NCI-H2107 treated with DMSO at 0.1 percent for 48 hours (cell line): Measurements from ENCODE around the gene SIGLEC8.
"Not testable (repeated sequence)": the region's sequence is repeated elsewhere in the genome, so short reads cannot be mapped to it uniquely, and the experiment has no call there.

Experiments used
- DNase-seq: peaks from one replicate; lab custom pipeline; 2025; ENCODE audit not compliant: unreplicated experiment; lab: John Stamatoyannopoulos, UW

The SIGLEC8 gene

DNA sequence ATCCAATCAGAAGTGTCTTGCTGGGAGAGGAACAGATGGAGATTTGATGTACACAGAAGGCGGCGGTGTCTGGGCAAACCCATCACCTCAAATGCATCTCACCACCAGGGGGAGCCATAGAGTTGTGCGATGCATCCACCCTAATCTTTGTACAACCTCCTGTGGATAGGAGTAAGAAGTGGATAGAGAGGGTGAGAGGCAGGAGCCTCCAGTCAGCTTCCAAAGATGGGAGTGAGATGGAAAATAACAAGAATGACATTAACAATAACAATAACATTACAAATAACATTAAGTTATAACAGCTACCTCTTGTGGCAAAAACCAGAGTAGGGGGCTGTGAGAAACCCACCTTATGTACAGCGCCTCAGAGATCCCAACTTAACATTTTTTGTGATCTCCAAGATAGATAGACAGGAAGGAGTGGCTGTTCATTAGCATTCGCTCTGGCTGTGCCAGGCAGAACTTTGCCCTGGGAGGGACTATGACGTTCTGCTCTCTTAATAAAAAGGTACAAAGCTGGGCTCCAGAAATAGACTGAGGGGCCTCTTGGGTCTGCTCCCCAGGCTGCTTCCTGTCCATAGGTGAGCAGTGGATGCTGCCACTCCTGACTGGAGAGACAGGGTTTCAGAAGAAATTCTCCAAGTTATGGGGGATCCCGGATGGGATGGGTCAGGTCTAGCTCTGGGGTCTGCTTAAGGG is 14.9 kb upstream of the SIGLEC8 start:
- no peak for DNase-seq

DNA sequence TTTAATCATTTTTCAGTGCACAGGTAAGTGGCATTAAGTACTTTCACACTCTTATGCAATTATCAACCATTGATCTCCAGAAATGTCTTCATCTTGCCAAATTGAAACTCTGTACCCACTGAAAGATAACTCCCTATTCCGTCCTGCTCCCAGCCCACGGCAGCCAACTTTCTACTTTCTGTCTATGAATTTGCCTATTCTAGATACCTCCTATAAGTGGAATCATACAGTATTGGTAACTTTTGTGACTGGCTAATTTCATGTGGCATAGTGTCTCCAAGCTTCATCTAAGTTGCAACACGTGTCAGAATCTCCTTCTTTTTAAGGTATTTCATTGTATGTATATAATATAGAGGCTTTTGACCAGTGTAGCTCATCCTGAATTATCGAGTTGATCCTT is 14.4 kb upstream of the SIGLEC8 start:
- no peak for DNase-seq

DNA sequence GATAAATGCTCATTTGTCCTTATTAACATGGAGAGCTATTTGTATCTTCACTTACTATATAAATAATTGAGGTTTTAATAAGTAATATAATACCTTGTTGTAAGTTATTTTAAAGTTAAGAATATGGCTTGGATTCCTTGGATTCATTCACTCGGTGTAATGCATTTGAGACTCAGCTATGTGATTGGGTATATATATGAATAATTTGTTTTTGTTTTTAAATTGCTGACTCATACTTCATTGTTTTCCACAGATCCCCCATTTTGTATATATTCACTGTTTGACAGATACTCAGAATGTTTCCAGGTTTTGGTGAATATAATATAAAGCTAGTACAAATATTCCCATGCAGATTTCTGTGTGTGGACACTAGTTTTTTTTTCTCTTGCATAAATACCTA is 13.3 kb upstream of the SIGLEC8 start:
- DNase-seq: no peak

DNA sequence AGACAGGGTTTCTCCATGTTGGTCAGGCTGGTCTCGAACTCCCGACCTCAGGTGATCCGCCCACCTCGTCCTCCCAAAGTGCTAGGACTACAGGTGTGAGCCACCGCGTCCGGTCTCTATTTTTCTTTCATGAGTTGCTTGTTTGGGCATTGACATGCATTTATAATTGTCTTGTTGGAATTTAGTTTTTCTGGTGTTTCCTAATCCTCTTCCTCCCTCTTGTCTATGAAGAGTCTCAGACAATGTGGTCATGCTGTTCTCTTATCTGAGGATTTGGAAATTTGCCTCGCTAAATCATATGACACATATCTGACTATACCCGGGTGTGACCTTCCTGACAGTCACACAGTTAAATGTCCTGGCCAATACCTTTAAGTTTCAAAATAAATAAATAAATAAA is 12.7 kb upstream of the SIGLEC8 start:
- no peak for DNase-seq

DNA sequence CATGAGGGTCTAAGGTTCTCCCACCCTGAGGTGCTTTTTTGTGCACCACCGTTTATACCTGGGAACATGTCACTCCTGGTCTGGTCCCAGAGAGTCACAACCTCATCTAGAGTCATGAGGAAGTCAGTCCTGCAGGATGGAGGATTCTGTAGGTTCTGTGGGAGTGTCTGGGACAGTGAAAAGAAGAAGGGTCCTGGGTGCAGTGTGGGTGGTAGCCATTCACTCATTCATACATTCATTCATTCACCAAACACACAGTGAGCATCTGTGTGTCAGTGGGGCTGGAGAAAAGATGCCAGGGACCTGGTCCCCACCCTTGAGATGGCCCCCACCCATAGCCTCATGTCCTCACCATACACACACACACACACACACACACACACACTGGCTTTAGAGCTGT is 11.4 kb upstream of the SIGLEC8 start:
- DNase-seq: no peak

DNA sequence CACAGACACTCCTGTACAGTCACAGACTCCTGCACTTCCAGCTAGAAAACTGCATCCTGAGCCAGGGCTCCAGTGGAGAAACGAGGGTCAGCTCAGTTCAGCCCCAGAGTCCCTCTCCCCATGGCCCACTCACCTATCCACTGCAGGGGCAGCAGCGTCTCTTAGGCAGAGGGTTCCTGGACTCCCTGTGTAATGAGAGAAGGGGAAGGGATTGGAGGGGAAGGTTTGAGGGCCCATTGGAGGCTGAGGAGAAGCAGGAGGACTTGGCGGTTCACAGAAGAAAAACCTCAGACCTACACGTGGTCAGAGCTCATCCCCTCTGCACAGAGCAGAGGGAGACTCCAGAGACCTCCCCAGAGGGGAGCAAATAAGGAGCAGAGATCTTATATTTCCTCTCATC is 10.9 kb upstream of the SIGLEC8 start:
- no peak for DNase-seq

DNA sequence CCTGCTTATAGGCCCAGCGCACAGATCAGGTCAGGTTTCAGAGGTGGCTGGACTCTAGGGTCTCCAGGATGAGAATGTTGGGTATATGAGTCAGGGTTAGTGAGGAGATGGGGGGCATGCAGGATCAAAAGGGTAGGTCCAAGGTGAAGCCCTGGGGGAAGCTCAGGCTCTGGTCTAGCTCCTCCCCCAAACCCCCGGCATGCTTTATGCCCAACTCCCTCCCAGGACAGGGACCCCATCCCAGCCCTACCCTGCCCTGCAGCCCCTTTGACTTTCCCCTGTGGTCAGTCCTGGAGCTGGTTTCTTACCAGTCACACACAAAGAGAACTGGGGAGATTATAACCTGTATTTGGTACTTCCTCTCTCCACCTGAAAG is 10.3 kb upstream of the SIGLEC8 start:
- DNase-seq: no peak

DNA sequence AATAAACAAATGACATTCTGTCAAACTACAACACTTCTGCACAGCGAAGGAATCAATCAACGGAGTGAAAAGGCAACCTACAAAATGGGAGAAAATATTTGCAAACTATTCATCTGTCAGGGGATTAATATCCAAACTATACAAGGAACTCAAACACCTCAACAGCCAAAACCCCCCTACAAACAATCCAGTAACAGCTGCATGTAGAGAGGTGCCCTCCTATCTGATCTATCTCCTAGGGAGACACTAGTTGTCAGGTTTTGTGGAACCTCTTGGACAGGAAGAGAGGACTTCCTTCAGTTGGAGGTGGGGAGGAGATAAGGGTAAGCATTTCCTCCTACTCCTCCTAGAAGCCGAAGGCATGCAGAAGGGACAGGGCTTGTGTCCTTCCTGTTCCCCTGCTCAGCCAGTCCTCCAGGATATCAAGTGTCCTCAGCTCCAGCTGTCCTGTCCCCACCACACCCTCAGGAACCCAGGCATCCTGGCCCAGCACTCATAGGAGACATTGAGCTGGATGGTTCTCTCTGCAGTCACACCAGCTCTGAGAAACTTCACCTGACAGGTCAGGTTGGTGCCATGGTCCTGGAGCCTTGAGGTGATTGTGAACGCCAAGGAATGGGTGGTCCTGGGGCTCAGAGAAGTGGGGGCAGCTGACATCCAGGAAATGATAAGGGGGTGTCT is 9.8 kb upstream of the SIGLEC8 start:
- no peak for DNase-seq

DNA sequence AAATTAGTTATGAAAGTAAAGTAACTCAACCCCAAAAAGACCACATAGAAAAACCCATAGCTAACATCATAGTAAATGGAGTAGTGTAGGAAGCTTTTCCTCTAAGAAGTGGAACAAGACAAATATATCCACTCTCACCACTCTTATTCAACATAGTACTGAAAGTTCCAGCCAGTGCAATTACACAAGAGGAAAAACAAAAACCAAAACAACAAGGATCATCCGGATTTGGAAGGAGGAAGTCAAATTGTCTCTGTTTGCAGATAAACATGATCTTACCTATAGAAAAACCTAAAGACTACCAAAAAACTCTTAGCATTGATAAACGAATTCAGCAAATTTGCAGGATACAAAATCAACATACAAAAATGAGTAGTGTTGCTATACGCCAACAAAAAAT is 8.5 kb upstream of the SIGLEC8 start:
- DNase-seq: no peak

DNA sequence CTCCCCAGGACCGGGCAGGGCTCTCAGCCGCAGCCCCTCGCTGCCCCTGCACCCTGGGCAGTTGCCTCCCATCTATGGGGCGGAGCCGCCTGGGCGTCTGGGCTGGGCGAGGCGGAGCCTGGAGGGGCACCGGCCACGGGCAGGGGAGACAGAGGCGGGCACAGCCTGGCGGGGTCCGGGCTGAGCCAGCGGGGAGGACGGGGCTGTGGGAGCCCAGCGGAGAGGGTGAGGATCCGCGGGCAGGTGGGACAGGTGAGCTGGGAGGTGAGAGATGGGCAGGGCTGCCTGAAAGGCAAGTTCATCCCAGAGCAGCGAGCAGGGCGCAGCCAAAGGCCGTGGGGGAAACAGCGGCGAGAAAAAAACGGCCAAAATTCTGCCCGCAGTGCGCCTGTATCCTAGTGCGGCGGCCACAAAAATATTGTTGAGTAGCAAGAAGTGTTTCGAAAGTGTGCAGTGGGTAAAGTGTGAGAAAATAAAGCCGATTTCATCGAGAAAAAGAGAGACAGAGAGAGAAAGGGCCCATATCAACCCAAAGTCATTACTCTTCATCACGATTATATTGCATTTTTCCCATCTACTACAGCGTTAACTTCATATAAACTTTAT is 5.8 kb upstream of the SIGLEC8 start:
- DNase-seq: not testable (repeated sequence)

DNA sequence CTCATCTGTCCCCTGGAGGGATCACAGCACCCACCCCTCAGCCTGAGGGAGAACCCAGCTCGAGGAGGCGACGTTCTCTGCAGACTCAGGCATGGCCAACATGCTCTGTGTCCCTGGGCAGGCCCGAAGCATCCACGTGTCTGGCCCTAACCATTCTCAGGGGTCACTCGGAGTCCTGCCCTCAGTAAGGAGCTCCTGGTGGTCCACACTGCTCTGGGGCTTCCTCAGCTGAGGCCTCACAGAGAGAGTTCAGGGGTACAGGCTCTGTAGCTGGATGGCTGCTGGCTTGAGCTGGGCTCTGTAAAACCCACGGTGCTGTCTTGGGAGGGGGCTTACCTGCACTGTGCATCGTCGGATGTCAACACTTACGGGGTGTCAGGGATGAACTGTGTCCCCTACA is 4.4 kb upstream of the SIGLEC8 start:
- DNase-seq: no peak

DNA sequence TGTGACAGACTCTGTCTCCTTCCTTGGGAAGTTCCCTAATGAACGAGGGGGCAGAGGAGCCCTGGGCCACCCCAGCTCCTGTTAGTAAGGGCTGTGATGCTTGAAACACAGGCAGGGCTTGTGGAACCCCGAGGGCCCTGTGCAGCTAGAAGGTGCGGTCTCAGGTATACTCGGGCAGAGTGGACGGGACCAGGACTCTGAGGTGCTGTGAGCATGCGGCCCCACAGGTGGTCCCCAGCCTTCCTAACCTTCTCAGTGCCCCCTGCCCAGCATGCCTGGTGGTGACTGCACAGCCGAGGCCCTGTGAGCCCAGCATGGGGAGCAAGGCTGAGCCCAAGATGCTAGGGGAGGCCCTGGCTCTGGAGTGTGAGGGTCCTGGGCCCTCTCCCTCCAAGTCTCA is 4.0 kb upstream of the SIGLEC8 start:
- no peak for DNase-seq

DNA sequence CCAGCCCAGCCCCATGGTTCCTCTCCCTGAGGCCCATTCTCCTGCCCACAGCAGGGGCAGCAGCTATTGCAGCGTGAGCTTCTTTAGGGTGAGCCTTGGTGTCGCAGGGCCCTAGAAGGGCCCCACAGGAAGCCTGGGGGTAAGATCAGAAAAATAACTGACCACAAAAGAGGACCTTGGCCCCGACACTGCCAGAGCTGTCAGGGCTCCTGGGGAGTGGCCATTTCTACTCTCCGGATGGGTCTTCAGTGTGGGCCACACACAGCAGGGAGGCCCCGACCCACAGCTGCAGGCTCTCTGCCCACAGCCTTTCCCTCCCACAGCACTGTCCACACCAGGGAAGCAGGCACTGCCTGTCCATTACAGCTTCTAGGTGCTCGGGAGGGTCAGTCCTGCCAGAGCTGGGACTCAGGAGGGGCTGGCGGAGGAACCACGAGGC is 3.5 kb upstream of the SIGLEC8 start:
- DNase-seq: no peak

DNA sequence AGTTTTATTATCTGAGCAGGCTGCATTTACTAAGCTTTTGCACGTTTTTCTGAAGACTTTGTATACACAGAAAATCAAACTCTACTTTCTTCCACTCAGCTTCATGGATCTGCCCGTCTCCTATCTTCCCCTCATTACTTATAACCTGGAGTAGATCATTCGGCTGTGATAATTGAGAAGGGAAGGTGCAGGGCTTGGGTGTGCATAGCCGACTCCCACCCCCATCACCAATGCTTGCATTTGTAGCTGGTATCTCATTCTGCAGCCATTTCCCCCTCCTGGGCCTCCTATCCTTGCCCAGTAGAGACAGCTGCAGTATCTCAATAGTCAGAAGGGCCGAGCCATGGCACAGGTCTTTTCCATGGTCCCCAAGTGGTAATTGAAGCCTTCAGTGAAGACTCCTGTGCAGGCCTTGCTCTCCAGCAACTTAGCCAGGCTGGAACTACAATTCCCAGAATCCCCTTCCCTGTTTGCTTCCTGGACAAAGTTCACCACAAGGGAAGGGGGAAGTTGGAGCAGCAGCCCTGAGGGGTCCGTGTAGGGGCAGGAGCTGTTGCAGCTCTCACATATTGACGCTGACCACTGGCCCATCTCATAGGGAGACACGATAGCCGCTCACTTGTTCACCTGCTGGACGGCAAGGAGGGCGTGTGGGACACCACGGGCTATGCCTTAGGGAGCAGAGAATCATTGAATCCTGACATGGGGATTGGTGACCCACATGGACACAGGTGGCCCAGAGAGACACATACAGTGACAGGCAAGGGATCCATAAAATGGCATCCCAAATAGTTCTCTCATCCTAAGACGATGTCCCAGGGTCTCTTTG is 2.1 kb upstream of the SIGLEC8 start:
- no peak for DNase-seq

DNA sequence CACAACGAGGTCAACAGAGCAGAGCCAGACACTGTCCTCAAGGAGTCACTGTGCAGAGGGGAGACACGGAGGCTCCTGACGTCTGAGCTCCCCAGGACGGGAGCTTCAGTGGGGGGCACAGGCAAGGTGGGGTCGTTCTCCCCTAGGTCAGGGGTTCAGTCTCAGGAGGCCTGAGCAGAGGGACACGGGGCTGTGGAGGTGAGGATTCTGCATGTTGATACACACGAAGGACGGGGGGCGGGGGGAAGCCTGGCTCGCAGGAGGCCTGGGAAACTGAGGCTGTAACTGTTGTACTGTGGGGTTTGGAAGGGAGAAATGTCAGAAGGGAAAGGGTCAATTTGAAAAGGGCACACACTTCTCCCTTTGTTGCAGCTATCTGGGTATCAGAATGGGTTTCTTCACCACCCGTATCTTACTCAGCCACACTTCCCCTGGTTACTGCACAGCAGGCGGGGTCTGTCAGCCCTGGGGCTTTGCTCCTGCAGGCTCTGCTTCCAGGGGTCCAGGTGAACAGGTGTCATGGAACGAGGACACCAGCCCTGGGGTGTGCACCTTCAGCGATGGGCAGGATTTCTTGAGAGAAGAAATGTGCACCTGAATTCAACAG is 748 bp upstream of the SIGLEC8 start:
- DNase-seq: no peak

DNA sequence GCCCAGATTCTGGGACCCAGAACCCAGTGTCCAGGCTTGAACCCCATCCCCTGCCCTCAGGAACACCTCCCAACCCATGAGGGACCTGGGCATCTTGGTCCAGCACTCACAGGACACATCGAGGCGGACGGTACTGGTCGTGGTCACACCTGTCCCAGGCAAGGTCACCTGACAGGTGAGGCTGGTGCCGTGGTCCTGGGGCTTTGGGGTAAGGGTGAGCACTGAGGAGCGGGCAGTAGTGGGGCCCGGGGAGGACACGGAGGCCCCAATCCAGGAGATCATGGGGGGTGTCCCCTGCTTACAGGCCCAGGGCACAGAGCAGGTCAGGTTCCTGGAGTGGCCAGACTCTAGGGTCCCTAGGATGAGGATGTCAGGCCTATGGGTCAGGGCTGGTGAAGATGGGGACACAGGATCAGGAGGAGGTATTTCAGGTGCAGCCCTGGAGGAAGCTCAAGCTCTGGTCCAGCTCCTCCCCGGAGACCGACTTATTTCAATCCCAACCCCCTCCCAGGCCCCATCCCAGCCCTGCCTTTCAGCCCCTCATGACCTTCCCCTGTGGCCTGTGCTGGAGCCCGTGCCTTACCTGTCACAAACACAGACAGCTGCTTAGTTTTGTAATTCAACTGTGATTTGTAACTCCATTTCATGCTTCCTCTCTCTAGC is 772 bp downstream of the SIGLEC8 start:
- DNase-seq: no peak

DNA sequence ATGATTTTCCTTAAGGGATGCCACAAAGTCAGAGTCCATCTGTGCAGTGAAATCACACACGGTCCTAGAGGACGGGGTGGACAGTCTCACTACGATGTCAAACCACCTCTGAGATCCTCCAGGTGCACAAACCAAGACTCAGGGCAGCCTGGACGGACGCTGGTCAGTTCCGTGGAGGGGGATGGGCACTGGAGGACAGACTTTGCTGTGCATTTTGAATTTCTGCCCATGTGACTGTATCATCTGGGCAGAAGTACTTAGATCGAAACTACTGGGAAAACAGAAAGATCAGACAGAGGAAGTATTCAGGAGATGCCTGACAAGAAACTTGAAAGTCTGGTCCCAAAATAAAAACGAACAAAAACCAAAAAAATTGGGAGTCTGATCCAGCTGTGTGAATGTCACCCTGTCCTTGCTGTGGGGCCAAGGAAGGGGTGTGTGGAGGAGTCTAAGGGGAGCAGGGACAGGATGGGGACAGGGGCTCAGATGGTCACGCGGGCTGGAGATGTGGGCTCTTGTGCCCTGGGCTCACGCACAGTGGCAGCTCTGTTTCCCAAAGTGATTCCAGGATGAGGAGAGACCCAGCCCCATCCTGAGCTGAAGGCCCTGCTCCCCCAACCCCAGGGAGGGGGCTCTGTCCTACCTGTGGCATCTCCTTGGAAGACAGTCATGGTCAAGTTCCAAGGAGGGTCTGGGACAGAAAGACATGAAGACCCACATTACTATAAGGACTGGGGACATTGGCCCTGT is 1.5 kb downstream of the SIGLEC8 start:
- DNase-seq: no peak

DNA sequence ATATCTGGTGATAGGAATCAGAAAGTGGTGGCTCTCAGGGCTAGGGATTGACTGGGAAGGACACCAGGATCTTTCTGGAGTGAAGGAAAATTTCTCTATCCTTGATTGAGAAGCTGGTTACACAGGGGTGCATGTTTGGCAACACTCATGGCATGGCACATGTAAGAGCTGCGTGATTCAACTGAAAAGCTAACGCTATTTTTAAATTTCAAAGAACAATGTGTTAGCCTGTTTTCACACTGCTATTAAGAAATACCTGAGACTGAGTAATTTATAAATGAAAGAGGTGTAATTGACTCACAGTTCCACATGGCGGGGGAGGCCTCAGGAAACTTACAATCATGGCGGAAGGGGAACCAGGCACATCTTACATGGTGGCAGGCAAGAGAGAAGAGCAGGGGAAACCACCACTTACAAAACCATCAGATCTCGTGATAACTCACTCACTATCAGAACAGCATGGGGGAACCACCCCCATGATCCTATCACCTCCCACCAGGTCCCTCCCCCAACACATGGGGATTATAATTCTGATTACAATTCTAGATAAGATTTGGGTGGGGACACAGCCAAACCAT is 7.4 kb downstream of the SIGLEC8 start:
- no peak for DNase-seq

DNA sequence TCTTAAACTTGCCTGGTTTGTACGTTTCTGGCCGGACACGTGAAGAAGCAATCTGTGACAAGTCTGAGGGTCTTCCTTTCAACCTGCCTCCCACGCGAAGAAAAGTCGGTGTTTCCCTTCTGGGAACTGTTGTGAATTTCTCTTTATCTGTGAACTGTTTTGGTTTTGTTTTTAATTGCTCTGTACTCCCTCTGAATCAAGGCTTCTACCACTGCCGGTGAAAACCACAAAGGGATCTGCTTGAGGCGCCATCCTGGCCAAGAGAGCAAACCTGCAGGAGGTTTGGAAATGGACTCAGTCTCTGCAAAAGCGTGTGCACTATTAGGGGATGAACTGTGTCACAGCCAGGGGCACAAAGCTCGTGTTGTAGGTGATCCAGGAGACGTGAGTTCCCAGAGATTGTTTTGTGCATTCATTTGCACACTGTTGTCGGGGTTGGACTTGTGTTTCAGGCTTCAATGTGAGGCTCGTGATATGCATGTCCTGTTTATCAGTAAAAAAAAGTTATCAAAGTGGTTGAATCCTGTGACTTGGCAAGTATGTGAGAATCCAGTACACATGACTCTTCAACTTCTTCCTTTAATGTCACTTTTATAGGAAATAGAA is 9.7 kb downstream of the SIGLEC8 start:
- no peak for DNase-seq
